Activated naive CD4-positive, alpha-beta T cell (primary cell): ENCODE measurements around the gene TREX2.

Experiments
- DNase-seq, 4 experiments: peaks; one replicate each; lab custom pipeline; 2025; lab: John Stamatoyannopoulos, UW

TREX2 gene

DNA sequence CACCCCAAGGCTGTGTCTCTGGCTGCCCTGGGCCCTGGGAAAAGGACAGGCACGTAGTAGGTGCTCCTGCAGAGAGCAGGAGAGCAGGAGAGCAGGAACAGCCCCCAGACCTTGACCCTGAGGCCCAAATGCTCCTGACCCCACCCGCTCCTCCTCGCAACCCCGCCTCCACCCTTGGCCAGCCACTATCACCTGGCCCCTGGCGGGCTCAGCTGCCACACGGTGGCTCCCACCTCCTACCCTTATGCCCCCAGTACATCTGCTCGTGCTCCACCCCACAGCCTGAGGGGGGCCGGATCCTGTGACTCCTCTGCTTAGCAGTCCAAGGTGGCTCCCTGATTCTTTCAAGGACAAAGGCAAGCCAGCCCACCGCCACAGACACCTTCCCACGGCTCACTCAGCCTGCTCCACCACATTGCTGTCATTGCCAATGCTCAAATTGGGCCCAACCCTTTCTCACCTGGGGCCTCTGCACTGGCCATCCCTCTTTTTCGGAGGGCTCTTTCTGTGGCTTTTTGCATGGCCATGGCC, 30.0 kb upstream of the TREX2 start:
- no peak for DNase-seq

DNA sequence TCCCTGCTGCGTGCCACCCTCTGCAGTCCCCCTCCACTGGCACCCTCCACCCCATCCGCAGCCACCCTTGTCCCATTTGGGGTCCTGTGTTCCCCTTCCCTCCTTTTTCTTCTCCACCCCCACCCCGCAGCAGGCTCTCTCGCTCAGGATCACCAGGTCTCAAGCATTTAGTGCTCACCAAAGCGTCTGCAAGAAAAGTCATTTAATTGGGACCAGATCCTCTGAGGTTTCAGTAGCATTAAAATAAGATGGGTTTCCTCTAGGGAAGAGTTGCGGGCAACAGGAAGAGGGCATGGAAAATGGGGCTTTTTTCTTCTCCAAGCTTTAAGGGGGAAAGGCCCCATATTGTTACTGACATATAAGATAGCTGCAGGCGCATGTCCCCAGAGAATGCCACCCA, 29.4 kb upstream of the TREX2 start:
- DNase-seq: no peak

DNA sequence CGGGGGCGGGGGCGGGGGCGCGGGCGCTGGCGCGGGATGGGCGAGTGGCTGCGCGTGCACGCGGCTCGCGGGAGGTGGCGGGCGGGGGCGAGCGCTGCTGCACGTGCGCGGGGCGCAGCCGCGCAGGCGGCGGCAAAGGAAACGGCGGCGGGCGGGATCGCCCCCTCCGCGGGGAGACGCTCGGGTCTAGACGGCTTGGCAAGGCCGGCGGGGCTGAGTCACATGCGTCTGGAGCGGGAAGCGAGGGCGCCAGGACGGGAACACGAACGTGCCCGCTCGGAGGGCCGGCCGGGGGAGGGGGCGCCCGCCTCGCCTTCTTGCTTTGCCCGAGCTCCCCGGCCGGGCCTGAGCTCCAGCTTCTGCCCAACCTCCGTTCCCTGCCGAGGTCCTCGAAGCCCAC, 28.9 kb upstream of the TREX2 start:
- DNase-seq: peak in 2 of 4 experiments; percentile 23 to 58

DNA sequence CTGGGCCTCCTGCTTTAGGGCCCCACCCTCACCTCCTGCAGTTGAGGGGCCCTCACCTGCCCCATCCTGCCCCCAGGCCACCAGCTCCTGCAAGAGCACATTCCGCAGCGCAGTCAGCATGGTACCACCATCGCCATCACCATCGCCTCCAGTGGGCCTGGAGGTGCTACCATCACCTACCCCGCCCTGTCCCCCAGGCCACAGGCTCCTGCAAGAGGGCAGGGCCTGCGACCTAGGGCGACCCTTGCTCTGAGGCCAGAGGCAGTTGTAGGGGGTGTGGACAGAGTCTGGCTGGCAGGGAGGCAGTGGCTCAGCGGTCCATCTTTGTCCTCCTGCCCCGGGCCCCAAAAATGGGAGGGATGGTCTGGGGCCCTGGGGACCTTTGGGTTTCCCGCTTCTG, 28.4 kb upstream of the TREX2 start:
- DNase-seq: no peak

DNA sequence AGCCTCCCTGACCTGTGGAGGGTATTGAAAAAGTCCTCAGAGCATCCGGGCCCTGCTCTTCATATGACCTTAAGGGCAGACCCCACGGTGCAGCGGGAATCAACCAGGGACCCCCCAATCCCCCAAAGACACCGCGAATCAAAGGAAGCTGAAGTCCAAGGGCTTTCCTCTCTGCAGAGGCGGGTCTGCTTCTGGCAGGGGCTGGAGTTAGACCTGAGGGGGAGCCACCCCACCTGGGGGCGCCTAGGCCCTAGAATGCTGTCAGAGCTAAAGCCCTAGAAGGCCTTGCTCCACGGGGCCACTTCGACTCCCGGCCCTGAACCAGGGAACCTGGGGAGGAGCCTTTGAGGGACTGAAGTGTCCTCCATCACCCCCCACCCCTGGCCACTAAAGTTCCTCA, 27.3 kb upstream of the TREX2 start:
- DNase-seq: no peak

DNA sequence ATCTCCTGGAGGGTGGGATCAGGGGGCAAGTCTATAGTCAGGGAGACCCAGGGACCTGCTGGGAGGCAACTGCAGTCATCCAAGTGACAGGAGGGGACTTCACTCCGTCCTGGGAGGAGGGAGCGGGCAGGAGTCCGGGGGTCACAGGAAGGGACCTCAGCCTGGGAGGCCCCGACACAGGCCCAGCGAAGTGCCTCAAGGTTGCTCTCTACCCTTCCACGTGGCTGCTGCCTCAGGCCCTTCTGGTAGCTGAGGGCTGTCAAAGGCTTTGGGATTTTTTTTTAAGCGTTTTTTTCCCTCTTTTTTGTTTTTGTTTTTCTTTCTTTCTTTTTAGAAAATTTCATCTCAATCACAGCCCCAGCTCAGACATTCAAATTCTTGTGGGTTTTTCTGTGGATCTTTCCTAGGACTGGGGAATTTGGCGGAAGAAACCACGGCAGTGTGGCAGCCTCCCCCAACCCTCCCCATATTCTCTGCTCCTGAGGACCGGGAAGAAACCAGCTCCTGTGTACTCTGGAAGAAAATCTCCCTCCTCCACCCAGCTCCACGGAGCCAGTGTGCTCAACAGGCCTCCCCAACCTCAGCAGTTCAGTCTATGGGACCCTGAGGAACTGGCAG, 25.9 kb upstream of the TREX2 start:
- DNase-seq: no peak

DNA sequence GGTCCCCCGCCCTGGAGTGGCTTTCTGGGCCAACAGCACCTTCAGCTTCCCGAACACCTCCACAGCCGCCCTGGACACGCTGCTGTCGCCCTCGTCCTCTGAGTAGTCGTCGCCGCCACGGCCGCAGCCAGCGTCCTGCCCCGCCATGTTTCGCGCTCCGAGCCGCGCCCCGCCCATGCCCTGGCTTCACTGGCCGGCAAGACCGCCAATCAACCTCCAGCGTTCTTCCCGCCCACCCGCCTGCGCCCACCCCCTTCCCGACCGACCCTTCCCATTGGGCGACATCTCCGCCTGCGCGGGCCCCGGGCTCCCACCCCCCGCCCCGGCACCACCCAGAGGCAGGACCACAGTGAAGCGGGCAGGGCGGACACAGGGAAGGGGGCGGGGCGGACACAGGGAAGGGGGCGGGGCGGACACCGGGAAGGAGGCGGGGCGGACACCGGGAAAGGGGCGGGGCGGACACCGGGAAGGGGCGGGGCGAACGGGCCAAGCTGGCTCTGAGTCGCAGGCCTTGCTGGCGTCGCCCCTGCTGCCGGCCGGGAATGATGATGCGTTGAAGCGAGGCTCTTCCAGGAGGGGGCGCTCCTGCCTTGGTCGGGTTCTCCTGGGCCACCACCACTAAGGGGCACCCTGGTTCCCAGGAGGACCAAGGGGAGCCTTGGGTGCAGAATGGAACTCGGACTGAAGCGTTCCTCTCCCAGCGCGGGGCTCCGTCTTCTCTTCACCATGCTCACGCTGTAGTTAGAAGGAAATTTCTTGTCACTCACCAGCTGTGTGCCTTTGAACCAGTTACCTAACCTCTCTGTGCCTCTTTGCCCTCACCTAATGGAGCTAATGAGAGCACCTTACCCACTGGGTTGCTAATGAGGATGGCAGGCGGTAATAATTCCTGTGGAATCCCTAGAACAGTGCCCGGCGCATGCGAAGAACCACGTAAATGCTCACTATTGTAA, 24.8 kb upstream of the TREX2 start, which contains the start of gene HAUS7:
Gene HAUS7, minus strand, starts transcription at position 166 of the 953 bp plus-strand sequence. Its CDS starts 19 bp downstream, at position 147.
- peak; percentile 81 to 90 (median 86) for DNase-seq

DNA sequence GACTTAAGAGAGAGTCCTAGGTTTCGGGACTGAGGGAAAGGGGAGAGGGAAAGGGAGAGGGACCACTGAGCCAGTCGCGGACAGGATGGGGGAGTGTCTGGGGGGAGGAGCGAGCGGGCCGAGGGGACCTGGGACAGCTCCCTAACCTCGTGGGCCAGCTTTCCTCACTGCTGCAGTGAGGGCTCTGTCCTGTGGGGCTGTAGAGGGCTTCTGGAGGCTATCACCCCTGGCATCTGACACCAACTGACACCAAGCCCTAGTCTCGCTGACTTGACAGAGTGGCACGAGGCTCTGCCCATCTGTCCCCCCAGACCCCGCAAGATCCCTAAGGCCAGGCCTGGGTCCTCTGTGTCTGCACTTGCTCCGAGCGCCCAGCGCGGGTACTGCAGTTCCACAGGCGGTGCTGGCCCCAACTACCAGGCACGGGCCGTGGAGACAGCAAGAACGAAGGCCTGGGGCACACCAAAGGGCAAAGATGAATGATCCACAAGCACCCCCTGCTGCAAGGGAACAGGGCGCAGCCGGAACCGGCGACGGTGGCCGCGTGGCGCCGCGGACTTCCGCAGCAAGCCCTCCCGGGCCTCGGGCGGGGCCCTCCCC, 24.1 kb upstream of the TREX2 start:
- peak in 1 of 4 experiments; percentile 61 for DNase-seq

DNA sequence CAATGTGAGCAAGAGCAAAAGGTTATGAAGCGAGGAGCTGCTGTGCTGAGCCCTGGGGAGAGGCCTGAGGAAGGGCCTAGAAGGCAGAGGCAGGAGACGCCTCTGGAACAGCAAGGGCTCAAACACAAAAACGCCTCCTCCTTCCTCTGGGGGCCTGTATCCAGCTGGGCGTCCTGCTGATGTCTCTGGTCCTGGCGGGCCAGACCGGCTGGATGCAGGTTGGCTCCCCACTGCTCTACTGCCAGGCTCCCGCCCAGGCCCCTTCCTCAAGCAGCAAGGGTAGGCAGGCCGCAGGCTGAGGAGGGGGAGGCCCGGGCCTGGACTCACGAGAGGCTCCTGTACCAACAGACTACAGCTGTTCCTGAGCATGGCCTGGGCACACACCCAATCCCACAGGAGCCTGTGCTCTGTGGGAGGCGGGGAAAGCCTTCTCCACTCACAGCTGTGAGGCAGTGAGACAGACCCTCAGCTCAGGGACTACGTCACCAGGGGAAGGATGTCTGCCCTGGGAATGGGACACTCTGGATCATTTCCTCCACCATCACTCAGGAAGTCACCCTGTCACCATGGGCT, 22.2 kb upstream of the TREX2 start:
- no peak for DNase-seq

DNA sequence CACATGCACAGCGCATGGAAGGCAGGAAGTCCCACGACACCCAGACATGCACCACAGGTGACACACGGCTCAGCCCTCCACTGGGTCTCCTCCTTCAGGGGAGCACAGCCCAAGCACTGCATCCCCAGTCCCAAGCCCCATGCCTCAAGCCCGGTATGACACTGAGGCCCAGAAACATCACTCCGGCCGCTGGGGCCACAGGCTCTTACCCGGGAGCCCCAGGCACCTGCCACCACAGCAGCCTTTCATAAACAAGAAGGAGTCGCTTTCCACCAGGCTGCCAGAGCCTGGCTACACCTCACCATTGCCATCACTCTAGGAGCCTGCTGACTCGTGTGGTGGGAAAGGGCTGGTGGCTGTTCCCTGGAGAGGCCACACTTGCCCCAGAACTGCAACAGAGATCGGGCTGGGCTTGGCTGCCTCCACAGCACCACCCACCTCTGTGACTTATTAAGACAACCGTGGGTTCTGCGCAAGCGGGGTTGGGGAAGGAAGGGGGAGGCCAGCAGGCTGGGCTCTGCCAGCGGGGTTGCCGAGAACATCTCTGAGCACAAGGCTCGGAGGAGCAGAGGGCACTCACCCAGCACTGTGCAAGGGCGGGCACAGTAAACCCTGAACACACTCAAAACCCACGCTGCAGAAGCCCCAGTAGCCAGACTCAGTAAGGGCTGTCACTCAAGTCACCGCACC, 20.0 kb upstream of the TREX2 start:
- DNase-seq: no peak

DNA sequence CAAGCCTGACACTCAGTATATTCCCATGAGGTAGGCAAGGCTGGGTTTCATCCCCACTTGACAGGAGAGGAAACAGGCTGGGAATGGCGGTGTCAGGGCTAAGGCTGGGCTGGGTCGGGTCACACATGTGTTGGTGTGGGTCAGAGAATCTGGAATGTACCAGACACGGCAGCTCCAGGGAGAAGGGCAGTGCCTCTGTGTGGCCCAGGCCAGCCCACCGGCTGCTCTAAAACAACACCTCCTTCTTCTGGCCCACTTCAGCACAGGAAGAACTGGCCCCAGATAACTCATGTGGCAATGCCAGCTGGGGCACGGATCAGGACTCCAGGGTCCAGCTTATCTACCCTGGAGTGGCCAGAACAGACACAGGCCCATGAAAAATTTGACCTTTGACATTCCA, 18.3 kb upstream of the TREX2 start:
- no peak for DNase-seq

DNA sequence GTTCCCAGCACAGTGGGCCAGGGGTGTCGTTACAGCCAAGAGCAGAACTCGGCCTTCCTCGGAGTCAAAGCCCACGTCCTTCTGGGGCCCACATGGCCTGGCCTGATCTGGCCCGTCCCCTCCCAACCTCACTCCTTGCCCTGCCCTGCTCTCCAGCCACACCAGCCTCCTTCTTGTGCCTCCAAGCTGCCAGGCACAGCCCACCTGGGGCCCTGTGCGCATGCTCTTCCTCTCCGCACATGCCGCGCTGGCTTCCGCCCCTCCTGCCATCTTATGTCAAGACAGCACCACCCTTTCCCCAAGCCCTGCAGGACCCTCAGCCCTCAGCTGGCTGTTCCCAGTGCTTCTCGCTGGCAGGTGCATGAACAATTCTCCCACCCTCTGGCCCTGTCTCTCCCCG, 17.7 kb upstream of the TREX2 start:
- DNase-seq: no peak

DNA sequence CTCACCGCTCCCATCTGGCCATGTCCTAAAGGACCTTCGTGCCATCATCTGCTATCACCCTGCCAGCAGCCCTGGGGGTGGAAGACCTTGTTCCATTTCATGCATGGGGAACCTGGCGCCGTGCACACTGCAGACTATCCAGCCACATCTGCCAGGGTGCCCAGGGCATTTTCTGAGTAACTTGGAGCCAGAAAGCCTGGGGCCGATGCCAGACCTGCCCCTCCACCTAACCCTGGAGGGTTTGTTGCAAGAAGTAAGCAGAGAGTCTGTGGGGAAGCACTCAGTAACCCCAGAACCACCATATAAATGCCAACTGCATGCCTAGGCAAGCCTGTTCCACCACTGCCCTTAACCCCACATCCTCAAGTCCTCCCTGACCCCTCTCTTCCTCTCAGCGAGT, 17.2 kb upstream of the TREX2 start:
- DNase-seq: no peak

DNA sequence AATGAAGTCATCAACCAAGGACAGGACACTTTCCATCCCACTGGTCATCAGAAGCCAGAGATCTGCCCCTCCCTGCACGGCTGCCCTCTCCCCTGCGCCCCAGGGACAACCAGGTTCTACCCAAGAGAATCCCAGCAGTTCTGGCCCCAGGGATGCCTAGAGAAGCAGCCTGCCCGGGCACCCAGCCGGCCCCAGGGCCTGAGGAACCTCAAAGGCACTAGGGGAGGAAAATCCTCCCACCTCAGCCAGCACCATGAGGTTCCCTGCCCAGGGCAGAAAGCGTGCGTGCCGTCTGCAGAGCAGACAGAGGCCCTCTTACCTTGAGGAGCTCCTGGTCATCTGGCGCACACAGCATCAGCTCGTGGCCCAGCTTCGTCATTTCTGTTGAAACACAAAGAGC, 16.4 kb upstream of the TREX2 start:
- no peak for DNase-seq

DNA sequence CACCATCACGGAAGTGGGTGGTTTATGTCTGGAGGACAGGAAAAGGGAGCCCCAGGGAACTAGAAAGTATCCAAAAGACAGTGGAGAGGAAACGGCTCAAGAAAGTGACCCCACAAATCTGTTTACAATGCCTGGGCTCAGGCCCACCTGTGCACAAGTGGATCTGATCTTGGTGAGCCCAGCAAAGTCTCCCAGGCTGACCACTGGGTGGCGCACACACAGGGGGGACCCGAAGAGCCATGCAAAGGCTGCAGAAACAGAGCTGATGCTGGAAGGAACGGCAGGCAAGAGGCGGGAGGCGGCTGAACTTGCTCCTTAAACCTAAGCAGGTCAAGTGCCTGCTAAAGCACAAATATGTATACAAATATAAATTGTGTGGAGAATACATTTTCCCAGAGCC, 15.0 kb upstream of the TREX2 start:
- peak in 2 of 4 experiments; percentile 6 to 45 for DNase-seq

DNA sequence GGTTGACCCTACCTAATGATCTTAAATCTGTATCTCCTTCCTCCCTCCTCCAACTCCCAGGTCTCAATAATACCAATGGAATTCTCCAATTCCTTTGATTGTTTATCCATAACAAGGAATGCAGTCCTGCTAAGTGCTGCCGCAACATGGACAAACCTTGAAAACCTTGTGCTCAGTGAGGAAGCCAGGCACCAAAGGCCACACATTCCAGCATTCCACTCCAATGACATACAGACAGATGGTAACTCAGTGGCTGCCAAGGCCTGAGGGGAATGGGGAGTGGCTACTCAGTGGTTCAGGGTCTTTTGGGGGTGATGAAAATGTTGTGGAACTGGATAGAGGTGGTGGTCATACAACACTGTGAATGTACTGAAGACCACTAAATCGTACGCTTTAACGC, 14.1 kb upstream of the TREX2 start:
- no peak for DNase-seq

DNA sequence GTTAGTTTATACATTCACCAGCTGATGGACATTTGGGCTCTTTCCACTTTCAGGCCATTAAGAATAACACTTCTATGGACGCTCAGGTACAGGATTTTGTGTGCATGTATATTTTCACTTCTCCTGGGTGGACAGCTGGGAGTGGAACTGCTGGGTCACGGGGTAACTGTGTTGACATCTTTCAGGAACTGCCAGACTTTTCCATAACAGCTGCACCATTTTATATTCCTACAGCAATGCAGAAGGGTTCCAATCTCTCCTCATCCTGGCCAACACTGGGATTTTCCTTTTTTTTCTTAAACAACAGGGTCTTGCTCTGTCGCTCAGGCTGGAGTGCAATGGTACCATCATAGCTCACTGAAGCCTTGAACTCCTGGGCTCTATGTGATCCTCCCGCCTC, 12.6 kb upstream of the TREX2 start:
- no peak for DNase-seq

DNA sequence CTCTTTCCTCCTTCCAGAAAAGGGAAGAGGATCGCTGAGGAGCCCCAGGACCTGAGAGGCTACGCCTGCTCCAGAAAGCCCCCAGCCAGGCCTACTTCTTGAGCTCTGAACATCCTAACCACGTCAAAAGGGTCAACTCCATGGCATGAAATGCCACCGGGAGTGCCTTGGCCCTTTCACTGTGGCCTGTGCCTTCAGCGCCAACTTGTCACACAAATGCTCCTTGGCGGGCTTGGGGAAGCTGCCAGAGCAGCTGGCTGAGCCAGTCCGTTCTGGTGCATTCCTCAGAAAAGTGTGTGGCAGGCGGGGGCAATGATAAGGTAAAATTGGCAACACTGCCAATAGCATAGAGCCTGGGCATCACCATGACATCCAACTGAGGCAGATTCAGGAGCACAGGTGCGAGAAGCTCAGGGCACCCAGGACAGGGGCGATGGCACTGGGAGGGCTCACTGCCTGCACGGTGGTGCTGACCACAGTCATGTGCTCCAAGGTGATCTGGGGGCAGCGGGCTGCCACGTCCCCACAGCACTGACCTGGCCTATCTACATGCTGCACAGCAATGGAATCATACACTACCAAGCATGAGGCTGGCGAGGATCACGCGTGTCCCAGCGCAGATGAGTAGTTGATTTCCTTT, 12.1 kb upstream of the TREX2 start:
- no peak for DNase-seq

DNA sequence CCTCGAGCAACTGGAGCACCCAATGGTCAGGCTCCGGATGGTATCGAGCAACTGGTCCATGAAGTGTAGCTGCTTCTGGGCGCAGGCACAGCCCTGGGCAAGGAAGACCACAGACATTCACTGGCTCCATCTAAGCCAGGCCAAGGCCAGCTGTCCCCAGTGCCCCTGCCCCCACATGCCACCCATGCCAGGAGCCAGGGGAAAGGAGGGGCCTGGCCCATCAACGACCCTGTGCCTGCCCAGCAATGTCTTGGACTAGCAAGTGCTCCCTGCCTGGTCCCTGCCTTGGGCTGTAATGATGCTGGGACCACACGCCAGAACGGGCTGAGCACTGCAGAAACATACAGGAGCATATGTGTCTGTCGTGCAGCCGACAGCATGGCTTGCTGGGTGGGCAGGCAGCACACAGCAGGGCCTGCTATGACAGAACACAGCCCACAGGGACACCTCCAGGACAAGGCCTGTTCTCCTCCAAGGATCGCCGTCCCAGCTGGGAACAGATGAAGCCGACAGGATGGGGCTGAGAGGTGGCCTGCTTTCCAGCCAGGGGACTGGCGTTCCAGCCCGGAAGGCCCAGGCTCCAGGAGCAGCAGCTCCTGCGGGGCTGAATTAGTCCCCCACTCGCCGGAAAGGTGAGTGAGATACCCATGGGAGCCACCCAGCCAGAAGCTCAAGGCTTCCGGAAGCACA, 11.4 kb upstream of the TREX2 start:
- DNase-seq: no peak

DNA sequence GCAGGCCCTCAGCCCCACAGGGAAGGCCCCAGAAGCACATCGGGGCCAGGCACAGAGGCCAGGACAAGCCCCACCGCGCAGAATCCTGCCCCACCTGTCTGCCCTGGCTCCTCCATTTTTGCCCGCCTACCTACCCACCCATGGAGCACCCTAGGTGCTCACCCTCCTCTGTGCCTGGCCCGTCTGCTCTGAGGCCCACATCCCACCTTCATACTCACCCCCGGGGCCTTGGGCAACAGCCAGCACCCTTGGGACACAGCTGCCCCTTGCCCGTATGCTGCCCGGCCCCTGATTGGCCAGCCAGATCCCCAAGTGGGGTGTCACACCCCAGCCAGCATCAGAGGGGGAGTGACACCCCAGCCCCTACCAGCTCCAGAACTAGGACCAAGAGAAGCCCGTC, 10.8 kb upstream of the TREX2 start:
- no peak for DNase-seq

DNA sequence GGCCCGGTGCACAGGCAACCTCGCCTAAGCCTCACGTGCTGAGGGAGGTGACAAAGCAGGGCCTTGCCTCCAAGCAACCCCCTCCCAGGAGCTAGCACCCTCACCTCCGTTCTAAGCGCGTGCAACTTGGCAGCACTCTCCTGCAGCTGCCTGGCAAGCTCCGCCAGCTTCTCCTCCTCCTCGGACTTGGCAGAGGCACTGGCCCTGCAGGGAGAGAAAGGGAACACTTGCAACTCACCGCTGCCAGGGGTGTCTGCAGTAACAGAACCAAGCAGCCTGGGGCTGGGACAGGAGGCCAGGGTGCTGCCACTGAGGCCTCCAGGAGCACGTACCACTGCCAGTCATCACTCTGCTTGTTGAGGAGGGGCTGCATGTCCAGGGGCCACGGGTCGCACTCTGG, 10.3 kb upstream of the TREX2 start:
- DNase-seq: no peak
